Endothelial cell of umbilical vein (primary cell): ENCODE results near the gene DNAJC17. TPM values are rescaled to one million over a fixed set of nuclear protein-coding genes. Genes with fewer than 3 reads are reported as not detected.

Experiments used
- BruUV-seq: library from RNA; stranded (reverse); fragments of 400-500 nt; replicated peaks from 2 replicates; lab custom pipeline; 2021; lab: Mats Ljungman, UMichigan
- CTCF ChIA-PET: fragments of 300-600, 350-600 bp; sonication (Branson Sonifier 250); formaldehyde crosslinking; loops from one replicate; lab custom pipeline; 2021; ENCODE audit warnings: antibody characterized with exemption, inconsistent platforms; lab: Charles Lee
- POLR2A ChIA-PET: fragments of 300-600, 350-600 bp; sonication (Branson Sonifier 250); formaldehyde crosslinking; loops from one replicate; lab custom pipeline; 2021; ENCODE audit warnings: antibody characterized with exemption, inconsistent platforms; lab: Charles Lee
- DNase-seq: peaks from one replicate; pipeline ENCODE4 v3.0.0-alpha.2; 2011; ENCODE audit warnings: low read depth, low spot score
- FAIRE-seq: peaks from 2 replicates; lab custom pipeline; 2011; peaks lifted over from hg19 to GRCh38; lab: Jason Lieb, UNC
- H2AFZ ChIP-seq: 2 replicates; pipeline ENCODE4 v1.6.0; 2012; ENCODE audit warnings: low read depth, low read length, control low read depth, inconsistent platforms
- H3K27ac ChIP-seq: 2 replicates; pipeline ENCODE4 v1.5.1; 2011; ENCODE audit warnings: low read depth, mild to moderate bottlenecking, control low read depth, low read length, moderate library complexity; ENCODE audit not compliant: insufficient read depth
- H3K27me3 ChIP-seq, 2 experiments: 2 replicates each; pipeline versions ENCODE4 v1.6.0 to v1.6.1; 2011; ENCODE audit warnings: low read length in 2 of 2, mixed read lengths in 1 of 2; ENCODE audit not compliant: control insufficient read depth in 2 of 2, insufficient read depth in 2 of 2
- H3K36me3 ChIP-seq, 2 experiments: 2 replicates in 1 of 2; 3 replicates in 1 of 2; pipeline ENCODE4 v1.5.1; 2011; ENCODE audit warnings: low read length in 2 of 2, mild to moderate bottlenecking in 1 of 2, moderate library complexity in 1 of 2; ENCODE audit not compliant: control insufficient read depth in 2 of 2, insufficient read depth in 2 of 2; ENCODE audit errors: extremely low read depth in 1 of 2
- H3K4me1 ChIP-seq: 3 replicates; pipeline ENCODE4 v1.5.1; 2011; ENCODE audit warnings: mild to moderate bottlenecking, low read length; ENCODE audit not compliant: control insufficient read depth, insufficient read depth; ENCODE audit errors: extremely low read depth
- H3K4me2 ChIP-seq: 2 replicates; pipeline ENCODE4 v1.6.1; 2011; ENCODE audit warnings: low read length, control low read depth, mixed read lengths; ENCODE audit not compliant: insufficient read depth
- H3K4me3 ChIP-seq, 3 experiments: fragments of 200-600 bp in 1 of 3; sonication (generic), shearing (Covaris generic) in 1 of 3; replicated peaks in 1 of 3; 2 replicates each; pipeline ENCODE4 v1.5.1; 2011 to 2016; ENCODE audit warnings: control low read depth in 3 of 3, low read length in 3 of 3, mild to moderate bottlenecking in 2 of 3, inconsistent platforms in 1 of 3, low read depth in 1 of 3, moderate library complexity in 1 of 3; ENCODE audit not compliant: insufficient read depth in 1 of 3
- H3K79me2 ChIP-seq: 2 replicates; pipeline ENCODE4 v1.6.0; 2012; ENCODE audit warnings: low read length, inconsistent platforms; ENCODE audit not compliant: control insufficient read depth, insufficient read depth
- H3K9ac ChIP-seq: replicated peaks from 2 replicates; pipeline ENCODE3; 2011; ENCODE audit warnings: low read length, control low read depth; ENCODE audit not compliant: insufficient read depth; ENCODE audit errors: extremely low read depth
- H3K9me1 ChIP-seq: replicated peaks from 3 replicates; pipeline ENCODE4 v1.6.0; 2011; ENCODE audit warnings: mild to moderate bottlenecking, low read length; ENCODE audit not compliant: control insufficient read depth, insufficient read depth; ENCODE audit errors: extremely low read depth
- H3K9me3 ChIP-seq: replicated peaks from 2 replicates; pipeline ENCODE4 v1.5.1; 2012; ENCODE audit warnings: low read length, inconsistent platforms; ENCODE audit not compliant: control insufficient read depth, insufficient read depth
- H4K20me1 ChIP-seq: replicated peaks from 2 replicates; pipeline ENCODE3; 2011; ENCODE audit warnings: mild to moderate bottlenecking, low read length; ENCODE audit not compliant: control insufficient read depth, insufficient read depth; ENCODE audit errors: extremely low read depth
- FOS ChIP-seq: IDR thresholded peaks from 2 replicates; pipeline ENCODE4 v1.6.1; 2011; ENCODE audit warnings: mild to moderate bottlenecking, low read length, moderate library complexity, borderline replicate concordance; ENCODE audit not compliant: insufficient read depth
- GATA2 ChIP-seq: IDR thresholded peaks from 2 replicates; pipeline ENCODE4 v1.7.0; 2011; ENCODE audit warnings: low read depth, mild to moderate bottlenecking, moderate library complexity, mixed read lengths, low read length; ENCODE audit not compliant: insufficient read length, insufficient read depth
- JUN ChIP-seq: IDR thresholded peaks from 2 replicates; pipeline ENCODE4 v1.6.1; 2011; ENCODE audit warnings: borderline replicate concordance, low read depth; ENCODE audit not compliant: insufficient read length, insufficient read depth
- MAX ChIP-seq: IDR thresholded peaks from 2 replicates; pipeline ENCODE4 v1.6.1; 2011; ENCODE audit not compliant: insufficient read depth, insufficient read length
- MYC ChIP-seq: IDR thresholded peaks from one replicate; pipeline ENCODE4 v1.6.1; 2011; ENCODE audit warnings: mild to moderate bottlenecking, low read depth, low read length
- dilution Hi-C: fragments of 300-500 bp; cut with MboI; formaldehyde crosslinking; loops from one replicate; pipeline ENCODE4 v1.15.0; 2019; ENCODE audit warnings: low sequenced_read_pairs; ENCODE audit not compliant: extremely low pct_ligation_motif_present
- intact Hi-C: fragments of 100-400 bp; cut with micrococcal nuclease; formaldehyde crosslinking; loops from one replicate; pipeline ENCODE4 v1.10.0; 2022
- polyA plus RNA-seq, 4 experiments: library from polyadenylated mRNA; depleted of rRNA in 3 of 4; stranded (reverse) in 3 of 4; unstranded in 1 of 4; fragments of >200 nt; gene quantifications; 2 replicates each; pipeline versions ENCODE4 v1.2.1 to v1.2.3, GENCODE V29; 2011 to 2012; ENCODE audit warnings: missing spikeins in 1 of 4
- total RNA-seq: library from RNA; stranded (reverse); gene quantifications from 2 replicates; pipeline ENCODE4 v1.2.3, GENCODE V29; 2021

The DNAJC17 gene
- total and polyA plus RNA-seq, 2 donors (not counting 3 experiments of a cell fraction or from before 2014, with no cell fraction given), result 30.7 to 46.4 TPM

- Histone ChIP-seq H3K79me2 (peaks cover 16% of the 10 kb centered on the region), H3K9me3 (no peaks in the 10 kb centered on the region), H3K36me3 (peaks cover 4 to 13% of the 10 kb centered on the region in 2 experiments), H3K27ac (no peak overlapping the region), H3K4me1 (peaks cover under 1% of the 10 kb centered on the region), H3K9ac (no peak overlapping the region), H3K4me2 (no peak overlapping the region), H3K9me1 (no peaks in the 10 kb centered on the region), H4K20me1 (no peaks in the 10 kb centered on the region), H2AFZ (no peak overlapping the region), H3K4me3 (no peak overlapping the region), H3K27me3 (no peaks in the 10 kb centered on the region)
- DNase-seq (no peak), FAIRE-seq (no peak)
- TF ChIP-seq FOS (no peak), MAX (no peak)
- no TSS peak for BruUV-seq
- CTCF ChIA-PET, result interaction anchor here (1.0 kb wide), 1 partner anchor 109 kb away, joined by 3 read pairs; no protein-coding TSS in a partner anchor
- POLR2A ChIA-PET, result no interaction called here
- intact Hi-C loops (no loop called here), dilution Hi-C loops (no loop called here)
These were observed 58.1 kb downstream of the DNAJC17 start for GRCh38 chr15:40749151-40749630.

GRCh38 chr15:40747685-40748631, 59.3 kb downstream of the DNAJC17 start:
- H3K79me2 ChIP-seq, result peaks cover 8% of the 10 kb centered on the region
- no peaks in the 10 kb centered on the region for H3K9me1 ChIP-seq
- no peaks in the 10 kb centered on the region for H3K4me1 ChIP-seq
- H4K20me1 ChIP-seq, result no peaks in the 10 kb centered on the region
- H3K27me3 ChIP-seq, result no peaks in the 10 kb centered on the region
- no peak overlapping the region for H3K4me3 ChIP-seq
- dilution Hi-C loops, result no loop called here
- H2AFZ ChIP-seq, result no peak overlapping the region
- ChIA-PET POLR2A (interaction anchor here (1.5 kb wide), 1 partner anchor 20 kb away, joined by 6 read pairs; no protein-coding TSS in a partner anchor), CTCF (interaction anchor here (1.0 to 3.3 kb wide), 8 partner anchors 17 to 144 kb away, joined by 4 to 39 read pairs (median 8); partner anchors contain the start of genes C15orf62, DNAJC17, GCHFR and ZFYVE19)
- H3K4me2 ChIP-seq, result no peak overlapping the region
- TF ChIP-seq MYC (no peak), JUN (no peak), FOS (no peak), GATA2 (no peak)
- no peak overlapping the region for H3K9ac ChIP-seq
- no peak overlapping the region for H3K27ac ChIP-seq
- H3K9me3 ChIP-seq, result no peaks in the 10 kb centered on the region
- FAIRE-seq, result no peak
- no TSS peak for BruUV-seq
- DNase-seq, result no peak
- H3K36me3 ChIP-seq, result peaks cover 4 to 19% of the 10 kb centered on the region in 2 experiments
- intact Hi-C loops, result no loop called here
